Activated T-helper 9 cell treated with anti-CD3 and anti-CD28 coated beads, Interleukin-2, amount 50 U/mL, for 16 hours (primary cell): ENCODE data around the gene GRIN2C.

Experiments
- DNase-seq: peaks from one replicate; pipeline ENCODE4 v3.0.0-alpha.2; 2020; ENCODE audit warnings: low read depth

Gene GRIN2C

DNA sequence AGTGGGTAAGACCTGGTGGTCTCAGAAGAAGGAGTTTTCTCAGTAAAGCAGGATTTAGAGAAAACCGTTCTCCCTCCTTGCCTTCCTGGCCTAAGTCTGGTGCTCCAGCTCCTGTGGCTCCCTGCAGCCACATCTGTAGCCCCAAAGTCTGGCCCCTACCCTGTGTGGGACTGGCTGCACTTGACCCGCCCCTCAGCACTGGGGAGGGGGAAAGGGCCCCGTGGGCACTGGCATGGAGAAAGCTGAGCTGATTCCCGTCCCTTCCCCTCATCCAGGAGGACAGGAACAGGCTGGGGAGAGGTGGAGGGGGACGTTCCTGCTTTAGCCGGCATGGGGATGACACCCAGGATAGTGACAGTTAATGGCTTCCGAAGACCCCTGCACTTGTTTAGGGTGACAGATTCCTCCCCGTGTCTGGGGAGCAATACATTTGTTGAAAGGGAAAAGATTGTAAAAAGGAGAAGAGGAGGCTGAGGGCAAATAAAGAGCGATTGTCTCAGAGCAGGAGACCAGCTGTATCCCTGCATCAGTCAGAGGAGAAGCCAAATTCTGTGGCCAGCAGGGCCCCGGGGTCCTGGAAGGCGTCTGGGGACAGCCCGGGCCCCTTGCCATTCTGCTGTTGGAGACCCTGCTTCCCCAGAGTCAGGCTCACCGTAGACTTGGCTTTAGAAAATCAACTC, 37.9 kb downstream of the GRIN2C start:
- DNase-seq: no peak

GRCh38 chr17:74819801-74820436, 39.8 kb downstream of the GRIN2C start:
- DNase-seq: no peak

DNA sequence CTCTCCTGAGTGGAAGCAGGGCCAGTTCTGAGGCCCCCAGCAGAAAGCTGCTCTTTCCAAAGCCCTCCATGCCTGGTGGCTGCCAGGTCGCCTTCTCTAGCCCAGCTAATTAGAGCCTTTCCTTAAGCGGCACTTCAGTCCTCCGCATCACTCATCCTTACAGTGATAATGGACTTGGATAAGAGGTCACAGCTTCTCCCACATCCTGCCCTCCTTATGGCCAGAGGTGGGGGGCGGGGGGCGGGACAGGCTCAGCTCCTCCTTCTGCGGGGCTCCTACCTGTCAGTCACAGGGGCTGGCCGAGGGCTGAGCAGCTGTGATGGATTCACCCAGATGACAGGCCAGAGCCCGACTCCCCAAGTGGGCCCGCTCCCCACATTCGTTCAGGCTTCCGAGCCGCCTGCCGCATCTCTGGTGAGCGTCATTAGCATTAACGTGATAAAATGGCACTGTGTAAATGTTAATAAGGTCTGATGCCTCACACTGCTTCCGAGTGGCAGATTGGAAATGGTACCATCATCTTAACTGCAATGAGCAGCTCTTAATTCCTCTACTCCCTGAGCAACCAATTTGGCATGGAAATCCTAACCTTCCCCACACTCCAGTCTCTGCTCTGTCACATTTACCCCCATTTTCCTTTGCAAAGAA, 41.3 kb downstream of the GRIN2C start:
- DNase-seq: no peak

DNA sequence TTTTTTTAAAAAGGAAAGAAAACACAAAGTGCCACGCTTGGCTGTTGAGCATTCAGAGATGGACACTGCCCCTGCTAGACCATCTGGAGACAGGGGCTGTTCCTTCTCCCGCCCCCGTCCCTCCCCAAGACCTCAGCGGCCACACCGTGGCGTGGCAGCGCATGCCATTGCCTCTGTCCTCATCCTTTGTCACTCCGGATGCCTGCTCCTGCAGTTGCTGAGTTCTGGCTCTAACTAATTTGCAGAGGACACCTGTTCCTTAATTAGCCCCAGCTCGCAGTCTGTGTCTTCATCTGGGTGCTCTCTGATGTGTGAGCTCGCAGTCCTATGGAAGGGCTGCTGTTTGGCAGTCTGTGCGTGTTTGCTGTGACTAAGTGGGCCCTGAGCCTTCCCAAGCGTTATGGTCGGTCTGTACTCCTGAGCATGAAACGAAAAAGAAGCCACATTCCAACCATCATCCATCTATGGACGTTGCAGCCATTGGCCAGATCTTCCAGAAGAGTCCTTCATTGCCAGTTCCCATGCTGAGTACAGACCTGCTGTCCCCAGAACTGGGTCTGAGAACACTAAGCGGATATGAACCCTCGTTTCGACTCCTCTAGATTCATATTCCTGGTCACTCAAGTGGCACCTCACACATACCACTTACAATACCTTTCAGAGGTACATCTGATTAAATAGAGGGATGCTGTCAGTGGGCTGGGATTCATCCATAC, 42.6 kb downstream of the GRIN2C start:
- no peak for DNase-seq

DNA sequence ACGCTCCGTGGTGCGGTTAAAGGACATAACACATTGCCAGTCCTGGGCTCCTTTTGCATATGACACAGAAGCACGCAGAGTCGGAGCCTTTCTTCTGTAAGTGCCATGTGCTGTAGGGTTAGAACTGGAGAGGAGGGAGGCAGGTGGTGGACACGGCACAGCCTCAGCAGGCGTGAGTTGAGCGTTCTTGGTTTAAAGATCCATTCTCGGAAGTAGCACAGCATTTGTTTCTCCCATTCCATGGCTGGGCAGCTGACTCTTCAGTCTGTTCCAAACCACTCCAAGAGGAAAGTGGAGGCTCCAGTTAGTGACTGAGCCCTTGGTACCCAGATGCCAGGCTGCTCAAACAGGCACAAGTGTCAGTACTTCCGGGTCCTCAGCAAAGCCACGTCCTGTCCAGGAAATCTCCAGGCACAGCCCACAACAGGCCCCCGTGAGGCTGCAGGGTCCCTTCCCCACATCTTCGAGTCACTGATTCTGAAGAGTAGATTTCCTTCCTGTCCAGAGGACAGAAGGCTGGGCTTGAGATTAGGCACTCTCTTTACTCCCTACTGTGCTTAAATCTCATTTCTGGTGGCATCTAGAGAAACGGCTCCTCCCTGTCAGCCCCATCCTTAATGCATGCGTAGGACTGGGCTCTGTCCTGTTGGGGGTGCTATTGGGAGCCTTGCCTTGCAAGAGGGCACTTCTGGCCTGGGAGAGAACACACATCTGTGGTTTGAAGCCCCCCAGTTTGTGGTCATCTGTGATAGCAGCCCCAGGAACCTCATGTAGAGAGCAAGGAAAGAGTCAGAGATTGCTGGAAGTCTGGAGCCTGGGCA, 43.9 kb downstream of the GRIN2C start:
- no peak for DNase-seq

DNA sequence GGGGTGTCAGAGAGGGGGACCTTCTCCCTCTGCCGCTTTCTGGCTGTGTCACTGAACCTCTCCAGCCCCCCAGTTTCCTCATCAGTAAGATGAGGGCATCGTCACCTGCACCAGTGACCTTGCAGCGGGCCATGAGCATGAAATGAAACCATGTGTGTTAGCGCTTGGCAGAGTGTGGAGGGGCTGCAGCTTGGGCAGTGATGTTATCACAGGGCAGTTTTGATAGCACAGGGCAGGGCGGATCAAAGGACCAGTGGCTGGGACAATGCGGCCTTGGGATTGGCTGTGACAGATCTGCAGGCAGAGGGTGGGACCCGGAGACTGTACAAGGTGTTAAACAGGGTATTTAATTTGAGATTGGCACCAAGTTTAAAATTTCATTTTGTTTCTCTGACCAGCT, 44.6 kb downstream of the GRIN2C start:
- DNase-seq: no peak

GRCh38 chr17:74814453-74814852, 45.2 kb downstream of the GRIN2C start:
- DNase-seq: no peak

DNA sequence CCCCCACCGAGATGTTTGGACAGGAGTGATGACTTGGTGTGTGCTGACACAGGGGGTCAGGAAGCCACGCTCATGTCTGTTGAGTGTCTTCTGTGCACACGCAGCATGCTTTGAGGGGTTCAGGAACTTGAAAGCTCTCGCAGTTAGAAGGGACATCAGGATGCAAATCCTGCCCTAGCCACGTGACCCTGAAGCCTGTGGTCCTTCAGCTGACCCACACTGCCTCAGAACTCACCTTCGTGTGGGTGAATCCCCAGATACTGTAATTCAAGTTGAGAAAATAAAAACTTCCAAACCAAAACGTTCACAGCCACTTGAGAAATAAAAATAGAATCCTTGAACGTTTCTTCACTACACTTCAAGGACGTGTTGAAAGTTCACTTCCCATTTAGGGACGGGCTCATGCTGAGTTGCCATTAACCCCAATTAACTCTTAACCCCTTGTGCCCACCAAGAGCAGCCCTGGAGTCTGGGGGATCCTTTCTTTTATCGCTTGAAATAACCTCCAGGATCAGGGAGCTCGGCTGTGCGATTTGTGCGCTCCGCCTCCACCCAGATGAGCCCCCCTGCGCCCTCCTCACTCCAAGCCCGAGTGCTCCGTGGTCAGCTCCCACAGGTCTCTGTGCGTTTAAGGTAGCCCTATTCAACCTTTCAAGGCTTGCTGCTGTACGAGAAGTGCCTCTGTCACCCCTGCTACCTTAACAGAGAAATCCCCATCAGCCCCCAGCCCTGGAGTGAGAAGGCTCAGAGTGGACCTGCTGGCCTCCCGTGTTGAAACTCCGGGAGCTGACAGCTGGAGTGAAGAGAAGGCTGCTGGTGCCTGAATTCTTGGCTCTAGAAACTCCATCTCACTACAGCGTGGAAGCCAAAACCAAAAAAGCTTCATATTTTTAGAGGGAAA, 47.3 kb downstream of the GRIN2C start:
- no peak for DNase-seq

GRCh38 chr17:74810699-74811485, 48.8 kb downstream of the GRIN2C start:
- no peak for DNase-seq

DNA sequence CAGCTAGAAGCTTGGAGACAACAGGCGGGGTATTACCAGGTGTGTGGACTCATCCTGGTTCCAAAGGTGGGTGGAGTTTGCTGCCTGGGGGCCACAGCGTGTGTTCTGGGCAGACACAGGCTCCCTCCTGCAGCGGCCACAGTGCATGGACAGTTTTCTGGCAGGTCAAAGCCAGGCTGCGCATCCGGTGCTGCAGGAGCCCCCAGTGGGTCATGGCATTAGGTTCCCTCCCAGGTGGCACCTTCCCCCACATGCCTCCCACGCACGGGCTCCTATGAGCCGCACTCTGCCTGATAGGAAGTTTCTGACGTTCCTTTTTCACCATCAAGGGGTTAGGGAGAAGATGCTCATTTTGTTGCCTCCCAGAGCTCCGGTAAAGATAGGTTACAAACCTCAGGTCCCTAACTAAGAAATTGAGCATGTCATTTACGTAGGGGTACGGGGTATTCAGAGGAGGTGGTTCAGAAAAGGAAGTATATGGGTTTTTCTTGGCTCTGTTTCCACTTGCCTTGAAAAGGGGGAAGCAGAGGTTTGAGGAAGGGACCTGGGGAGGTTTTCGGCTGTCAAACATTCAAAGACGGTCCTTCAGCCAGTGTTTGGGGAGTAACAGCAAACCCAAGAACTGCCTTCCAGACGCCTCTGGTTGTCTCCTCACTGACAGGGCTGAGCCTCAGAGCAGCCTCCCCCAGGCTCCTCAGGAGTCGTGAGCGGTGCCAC, 50.8 kb downstream of the GRIN2C start:
- no peak for DNase-seq

DNA sequence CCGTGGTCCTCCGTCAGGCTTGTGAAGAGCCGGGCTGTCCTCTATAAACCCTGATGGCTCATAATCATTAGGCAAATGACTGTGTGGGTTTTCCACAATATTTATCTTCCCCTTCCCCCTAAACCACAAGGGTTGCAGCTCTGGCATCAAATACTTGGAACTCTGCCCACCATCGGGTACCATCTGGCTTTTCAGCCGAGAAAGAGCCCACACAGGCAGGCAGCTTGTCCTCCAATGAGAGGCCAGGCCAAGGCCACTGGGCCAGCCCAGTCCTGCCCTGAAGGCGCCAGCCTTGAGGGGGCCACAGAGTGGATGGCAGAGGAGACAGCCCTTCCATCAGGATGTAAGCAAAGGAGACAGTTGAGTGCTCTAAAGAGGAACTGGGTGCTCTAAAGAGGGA, 51.8 kb downstream of the GRIN2C start:
- no peak for DNase-seq

GRCh38 chr17:74807441-74807840, 52.2 kb downstream of the GRIN2C start:
- no peak for DNase-seq

DNA sequence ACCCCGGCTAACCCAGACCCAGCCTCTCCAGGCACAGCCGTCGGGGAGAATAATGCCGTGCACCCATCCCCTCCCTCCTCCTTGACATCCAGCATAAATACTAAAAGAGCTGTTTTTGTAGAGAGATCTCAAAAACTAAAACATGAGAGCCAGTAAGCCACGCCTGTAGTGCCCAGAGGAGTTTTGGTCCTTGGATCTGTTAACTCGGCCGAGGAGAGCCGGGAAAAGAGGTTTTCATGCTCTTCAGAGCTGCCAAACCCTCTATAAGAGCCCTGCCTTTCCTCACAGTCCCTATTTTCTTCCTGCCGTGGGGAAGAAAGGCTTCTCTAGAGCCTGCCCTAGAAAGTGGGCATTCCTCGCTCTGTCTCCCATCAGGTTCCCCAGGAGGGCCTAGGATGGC, 53.4 kb downstream of the GRIN2C start:
- no peak for DNase-seq

GRCh38 chr17:74805591-74805991, 54.1 kb downstream of the GRIN2C start:
- DNase-seq: no peak

DNA sequence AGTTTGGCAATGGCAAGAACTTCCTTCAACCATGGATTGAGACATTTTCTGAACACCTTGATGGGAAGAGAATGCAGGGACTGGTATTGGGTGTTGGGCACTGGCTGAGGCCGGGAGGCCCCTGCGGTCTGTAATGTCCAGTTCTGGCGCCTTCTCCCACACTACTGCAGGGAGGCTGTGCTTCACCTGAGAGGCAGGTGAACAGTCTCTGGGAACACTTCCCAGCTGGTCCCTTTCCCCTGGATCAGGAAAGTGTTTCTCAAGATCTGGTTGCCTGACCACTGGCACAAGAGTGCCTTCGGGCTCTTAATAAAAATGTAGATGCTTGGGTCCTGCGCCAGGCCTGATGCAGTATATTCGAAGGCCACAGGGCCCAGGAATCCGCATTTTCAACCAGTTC, 55.0 kb downstream of the GRIN2C start:
- no peak for DNase-seq

GRCh38 chr17:74803971-74804370, 55.7 kb downstream of the GRIN2C start:
- DNase-seq: no peak

- no peak for DNase-seq
Measured at GRCh38 chr17:74803388-74803930, 56.2 kb downstream of the GRIN2C start.

- DNase-seq: no peak
Measured at GRCh38 chr17:74801896-74802295, 57.8 kb downstream of the GRIN2C start.

DNA sequence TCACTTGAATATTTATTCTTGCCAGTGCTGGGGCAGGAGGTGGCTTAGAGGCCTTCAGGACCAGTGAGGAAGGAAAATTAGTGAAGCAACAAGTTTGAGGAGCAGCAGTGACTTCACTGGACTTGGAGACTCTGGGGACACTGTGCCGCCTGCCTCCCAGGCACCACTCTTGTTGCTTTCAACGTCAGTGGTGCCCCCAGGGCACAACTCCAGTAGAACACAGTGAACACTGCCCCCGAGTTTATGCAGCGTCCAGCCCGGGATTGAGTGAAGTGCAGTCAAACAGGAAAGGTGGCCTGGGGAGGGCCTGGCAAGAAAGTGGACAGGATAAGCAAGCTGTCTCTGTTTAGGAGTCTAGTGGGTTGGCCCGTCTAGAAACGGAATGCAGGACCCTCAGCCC, 59.2 kb downstream of the GRIN2C start:
- DNase-seq: no peak
